ENCODE measurements around the gene WAPL. TPM values are rescaled to one million over a fixed set of nuclear protein-coding genes. Genes with fewer than 3 reads are reported as not detected.

The WAPL gene
- total and polyA plus RNA-seq, 10 of the 15 experiments (the other 5 are each of a cell fraction or from before 2014, with no cell fraction given), result 15.7 to 45.8 (median 29.0) TPM

- intact Hi-C loops (cut with micrococcal nuclease; ENCODE audit: unreplicated experiment) (no loop called here), in situ Hi-C loops (cut with MboI) (no loop called here)
- Histone ChIP-seq H2AFZ (ENCODE audit: control insufficient read depth, low read depth, low read length) (no peak overlapping the region), H3K4me3 (no peak overlapping the region), H3K9ac (ENCODE audit: control insufficient read depth, insufficient read depth, low read length) (no peak overlapping the region), H3K27me3 (replicated peaks in 1 of 2; ENCODE audit: control insufficient read depth in 2 of 2, insufficient read depth in 2 of 2, low read length in 1 of 2) (no peaks in the 10 kb centered on the region; a peak in 2 of 4 replicates), H3K9me3 (replicated peaks; ENCODE audit: control insufficient read depth, insufficient read depth, low read length) (no peaks in the 10 kb centered on the region), H3K79me2 (ENCODE audit: control insufficient read depth, insufficient read depth, low read length) (no peaks in the 10 kb centered on the region), H3K4me1 (ENCODE audit: control insufficient read depth, insufficient read depth, low read length) (no peaks in the 10 kb centered on the region), H4K20me1 (ENCODE audit: control insufficient read depth, insufficient read depth) (no peaks in the 10 kb centered on the region), H3K4me2 (ENCODE audit: control insufficient read depth, insufficient read depth) (no peak overlapping the region), H3K36me3 (ENCODE audit: control insufficient read depth in 2 of 2, insufficient read depth in 2 of 2, low read length in 1 of 2) (no peaks in the 10 kb centered on the region), H3K27ac (ENCODE audit: control insufficient read depth, insufficient read depth) (no peak overlapping the region)
- no peak for ATAC-seq
- BruUV-seq (replicated peaks), result no TSS peak
- no peak for FAIRE-seq
- ChIA-PET SMC1A (ENCODE audit: uncharacterized antibody, unreplicated experiment) (no interaction called here), CTCF (no interaction called here), RAD21 (ENCODE audit: unreplicated experiment) (no interaction called here), POLR2A (no interaction called here)
- DNase-seq (ENCODE audit: low read depth, low spot score), result no peak
- no peak for TF ChIP-seq LARP7 (IDR thresholded peaks at IDR 0.05)
- no peak for TF ChIP-seq E2F4 (IDR thresholded peaks at IDR 0.05; ENCODE audit: low read depth, low read length)
- TF ChIP-seq REST (IDR thresholded peaks at IDR 0.05; ENCODE audit: low read depth, low read length), result peak; percentile 69
- no peak for TF ChIP-seq WRNIP1 (IDR thresholded peaks at IDR 0.05; ENCODE audit: borderline replicate concordance, low read depth, low read length)
- WGBS (ENCODE audit: insufficient coverage, insufficient replicate concordance, low lambda C conversion rate, missing lambda C conversion rate), result 42% methylated on average over 4 of the region's 4 CpGs
These were observed 32.0 kb upstream of the WAPL start for GRCh38 chr10:86553639-86554038.
